Pulmonary artery endothelial cell (primary cell): ENCODE results near the gene CLDN9. TPM values are rescaled to one million over a fixed set of nuclear protein-coding genes. Genes with fewer than 3 reads are reported as not detected.
"Not testable (repeated sequence)": the region's sequence is repeated elsewhere in the genome, so short reads cannot be mapped to it uniquely, and the experiment has no call there.

ENCODE experiments used
- DNase-seq: peaks from one replicate; pipeline ENCODE4 v3.0.0-alpha.2; 2011; ENCODE audit warnings: low read depth, low spot score
- total RNA-seq: library from RNA; depleted of rRNA; stranded (reverse); fragments of >200 nt; gene quantifications from 2 replicates; pipeline ENCODE4 v1.2.3, GENCODE V29; 2014

The CLDN9 gene
- total RNA-seq, 1 donor from 2014 or later: not detected

- no peak for DNase-seq
Measured at GRCh38 chr16:3030222-3031212, 17.8 kb downstream of the CLDN9 start.

GRCh38 chr16:3032624-3033023 is 19.9 kb downstream of the CLDN9 start:
- DNase-seq: no peak

- no peak for DNase-seq
Measured at GRCh38 chr16:3035289-3035971, 22.7 kb downstream of the CLDN9 start.

GRCh38 chr16:3035972-3036725 is 23.4 kb downstream of the CLDN9 start:
- DNase-seq: no peak

- no peak for DNase-seq
Measured at GRCh38 chr16:3036726-3037315, 24.1 kb downstream of the CLDN9 start, which contains the start of gene BICDL2. Gene BICDL2 (minus strand): TSS chr16:3036944. CDS start chr16:3035496, 1,448 bp downstream.

GRCh38 chr16:3038256-3038655 is 25.5 kb downstream of the CLDN9 start:
- DNase-seq: no peak

- DNase-seq: no peak
Measured at GRCh38 chr16:3038896-3039295, 26.2 kb downstream of the CLDN9 start.

- no peak for DNase-seq
Measured at GRCh38 chr16:3042376-3042775, 29.7 kb downstream of the CLDN9 start.

- DNase-seq: no peak
Measured at GRCh38 chr16:3044708-3045107, 32.0 kb downstream of the CLDN9 start.

- DNase-seq: no peak
Measured at GRCh38 chr16:3045758-3046640, 33.3 kb downstream of the CLDN9 start, which contains the start of gene MMP25. Gene MMP25 (plus strand): TSS chr16:3046561. CDS start chr16:3046918, 357 bp downstream.

GRCh38 chr16:3046641-3047386 is 34.1 kb downstream of the CLDN9 start:
- no peak for DNase-seq

GRCh38 chr16:3047387-3047720 is 34.6 kb downstream of the CLDN9 start:
- DNase-seq: no peak

GRCh38 chr16:3049921-3050481 is 37.3 kb downstream of the CLDN9 start:
- no peak for DNase-seq

- DNase-seq: no peak
Measured at GRCh38 chr16:3050487-3050886, 37.8 kb downstream of the CLDN9 start.

GRCh38 chr16:3051009-3051408 is 38.3 kb downstream of the CLDN9 start:
- DNase-seq: no peak

GRCh38 chr16:3051494-3051893 is 38.8 kb downstream of the CLDN9 start:
- DNase-seq: no peak

GRCh38 chr16:3052571-3053329 is 40.0 kb downstream of the CLDN9 start:
- DNase-seq: not testable (repeated sequence)

- not testable (repeated sequence) for DNase-seq
Measured at GRCh38 chr16:3053330-3053710, 40.6 kb downstream of the CLDN9 start.
